ENCODE results near the gene KLHL6.
A peak's percentile ranks its signal among the peaks of the same experiment; 100 is the strongest.
"Not testable (repeated sequence)": the region's sequence is repeated elsewhere in the genome, so short reads cannot be mapped to it uniquely, and the experiment has no call there.

The KLHL6 gene

DNA sequence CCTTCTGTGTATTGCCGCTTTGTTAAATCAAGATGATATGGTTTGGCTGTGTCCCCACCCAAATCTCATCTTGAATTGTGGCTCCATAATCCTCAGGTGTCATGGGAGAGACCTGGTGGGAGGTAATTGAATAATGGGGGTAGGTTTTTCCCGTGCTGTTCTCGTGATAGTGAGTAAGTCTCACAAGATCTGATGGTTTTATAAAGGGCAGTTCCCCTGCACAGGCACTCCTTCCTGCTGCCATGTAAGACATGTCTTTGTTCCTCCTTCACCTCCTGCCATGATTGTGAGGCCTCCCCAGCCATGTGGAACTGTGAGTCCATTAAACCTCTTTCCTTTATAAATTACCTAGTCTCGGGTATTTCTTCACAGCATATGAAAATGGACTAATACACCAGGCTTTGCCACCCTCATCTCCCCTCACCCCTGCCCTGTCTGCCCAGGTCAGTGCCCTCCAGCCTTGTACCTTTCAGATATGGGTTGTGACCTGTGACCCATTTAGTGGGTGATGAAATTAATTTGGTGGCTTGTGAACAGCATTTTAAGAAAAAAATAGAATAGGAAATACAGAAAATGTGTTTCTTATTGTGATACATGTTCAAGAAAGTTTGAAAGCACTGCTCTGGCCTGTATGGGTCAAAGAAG, 71.0 kb downstream of the KLHL6 start:
- DNase-seq: no peak

DNA sequence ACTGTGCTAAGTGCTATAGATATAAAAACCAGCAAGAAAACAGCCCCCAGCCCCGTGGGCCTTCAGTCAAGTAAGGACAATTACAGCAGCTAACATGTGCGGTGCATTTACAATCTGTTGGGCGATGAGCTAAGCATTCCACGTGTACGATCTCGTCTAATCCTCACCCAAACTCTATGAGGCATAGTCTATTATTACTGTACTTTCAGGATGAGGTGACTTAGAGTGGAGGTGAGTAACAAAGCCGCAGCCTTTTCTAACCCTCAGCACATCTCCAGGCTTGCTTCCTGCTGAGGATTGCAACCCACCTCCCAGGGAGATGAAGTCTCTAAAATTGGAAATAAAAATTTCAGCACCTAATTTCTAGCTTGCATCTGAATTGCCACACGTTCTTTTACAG, 73.9 kb downstream of the KLHL6 start:
- peak; percentile 29 for DNase-seq

DNA sequence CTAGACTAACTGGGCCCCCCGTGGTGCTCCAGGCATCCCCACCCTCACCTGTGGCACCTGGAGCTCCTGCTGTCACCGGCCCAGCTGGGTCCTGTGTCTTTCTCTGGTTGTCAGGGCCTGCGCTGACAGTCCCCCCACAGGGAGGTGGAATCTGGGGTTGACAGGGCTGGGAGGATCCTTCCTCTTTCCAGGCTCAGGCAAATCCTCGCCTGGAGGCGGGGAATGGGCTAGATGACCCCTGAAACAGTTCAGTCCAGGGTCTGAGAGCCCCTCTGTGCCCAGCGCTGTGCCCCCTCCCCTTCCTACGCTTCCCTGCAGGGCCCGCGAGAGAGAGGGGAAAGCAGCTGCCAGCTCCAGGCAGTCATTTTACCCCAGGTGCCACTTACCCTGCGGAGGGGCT, 77.0 kb downstream of the KLHL6 start:
- DNase-seq: no peak

DNA sequence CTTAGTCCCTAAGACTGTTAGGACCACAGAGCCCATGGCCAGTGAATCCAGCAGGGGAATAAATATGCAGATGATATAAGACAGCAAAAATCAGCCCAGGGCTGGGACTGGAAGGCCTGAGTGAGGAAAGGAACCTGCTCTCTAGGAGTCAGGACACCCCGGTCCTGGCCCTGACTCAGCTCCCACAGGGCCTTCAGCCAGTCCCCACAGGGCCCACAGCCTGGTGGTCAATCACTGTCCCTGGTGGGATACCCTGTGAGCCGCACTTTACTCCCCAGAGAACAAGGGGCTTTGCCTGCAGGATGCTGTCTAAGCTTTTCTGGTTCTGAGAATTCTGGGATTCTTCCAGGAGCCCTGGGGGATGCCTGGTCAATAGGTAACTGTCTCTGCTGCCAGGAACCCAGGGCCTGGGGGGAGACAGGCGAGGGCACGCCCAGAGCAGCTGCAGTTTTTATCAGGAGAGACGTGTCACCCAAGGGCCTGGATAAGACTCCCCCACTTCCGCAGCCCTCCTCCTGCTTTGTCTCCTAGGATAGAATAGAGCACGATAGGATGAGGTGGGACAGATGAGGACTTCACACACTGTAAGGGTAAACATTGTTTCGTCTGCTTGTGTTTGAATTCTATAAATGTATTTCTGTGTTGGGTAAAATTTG, 77.6 kb downstream of the KLHL6 start:
- DNase-seq: no peak

DNA sequence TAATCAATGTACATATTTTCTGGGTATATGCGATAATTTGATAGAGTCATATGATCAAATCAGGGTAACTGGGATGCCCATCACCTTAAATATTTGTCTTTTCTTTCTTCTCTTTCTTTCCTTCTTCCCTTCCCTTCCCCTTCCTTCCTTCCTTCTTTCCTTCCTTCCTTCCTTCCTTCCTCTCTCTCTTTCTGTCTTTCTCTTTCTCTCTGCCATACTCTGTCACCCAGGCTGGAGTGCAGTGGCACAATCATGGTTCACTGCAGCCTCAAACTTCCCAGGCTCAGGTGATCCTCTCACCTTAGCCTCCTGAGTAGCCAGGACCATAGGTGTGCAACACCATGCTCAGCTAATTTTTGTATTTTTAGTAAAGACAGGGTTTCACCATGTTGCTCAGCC, 79.7 kb downstream of the KLHL6 start:
- DNase-seq: not testable (repeated sequence)

DNA sequence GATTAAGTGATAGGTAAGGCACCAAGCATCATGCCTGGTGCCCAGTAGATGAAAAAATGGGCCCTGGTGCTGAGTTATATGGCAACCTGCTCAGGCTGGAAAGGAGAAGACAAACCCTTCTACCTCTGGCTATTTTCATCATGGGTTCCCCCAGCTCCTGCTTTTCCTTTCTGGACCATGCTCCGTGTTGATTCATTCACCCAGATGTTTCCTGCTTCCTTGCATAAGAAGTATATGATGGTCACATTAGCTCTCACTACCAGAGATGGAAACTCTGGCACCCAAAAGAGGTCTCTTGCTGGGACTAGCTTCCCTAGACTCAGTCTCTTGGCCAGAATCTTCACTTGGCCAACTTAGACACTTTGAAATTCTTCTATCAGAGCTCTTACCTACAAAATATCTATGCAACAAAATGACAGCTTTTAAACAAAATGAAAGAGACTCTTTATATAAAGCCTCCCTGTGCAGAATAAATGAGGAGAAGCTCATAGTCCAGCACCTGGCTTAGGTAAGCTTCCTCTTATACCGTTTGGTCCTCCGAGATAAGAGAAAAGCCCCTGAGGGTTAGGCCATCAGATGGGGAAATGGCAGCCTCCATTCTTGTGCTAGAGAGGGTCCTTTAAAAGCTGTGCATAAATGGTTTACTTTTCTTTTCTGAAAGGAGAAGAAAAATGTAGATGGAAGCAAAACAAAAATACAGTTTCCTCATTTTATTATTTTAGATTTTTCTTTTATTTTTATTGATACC, 80.3 kb downstream of the KLHL6 start:
- DNase-seq: no peak

DNA sequence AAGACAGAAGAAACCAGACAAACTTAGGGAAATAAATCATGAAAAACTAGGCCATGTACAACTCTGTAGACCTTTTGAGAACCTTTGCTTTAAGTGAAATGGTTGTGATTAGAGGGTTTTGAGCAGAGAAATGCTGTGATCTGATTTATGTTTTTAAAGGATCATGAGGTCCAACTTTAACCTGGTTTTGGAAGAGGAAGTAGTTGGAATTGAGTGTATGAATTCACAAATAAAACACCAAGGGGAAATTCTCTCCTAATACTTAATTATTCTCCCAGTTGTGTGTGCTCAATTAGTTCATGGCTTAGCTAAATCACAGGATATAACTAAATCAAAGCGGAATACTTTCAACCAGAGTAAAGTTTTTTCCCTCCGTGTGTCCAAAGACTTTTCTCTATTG, 81.5 kb downstream of the KLHL6 start:
- no peak for DNase-seq

DNA sequence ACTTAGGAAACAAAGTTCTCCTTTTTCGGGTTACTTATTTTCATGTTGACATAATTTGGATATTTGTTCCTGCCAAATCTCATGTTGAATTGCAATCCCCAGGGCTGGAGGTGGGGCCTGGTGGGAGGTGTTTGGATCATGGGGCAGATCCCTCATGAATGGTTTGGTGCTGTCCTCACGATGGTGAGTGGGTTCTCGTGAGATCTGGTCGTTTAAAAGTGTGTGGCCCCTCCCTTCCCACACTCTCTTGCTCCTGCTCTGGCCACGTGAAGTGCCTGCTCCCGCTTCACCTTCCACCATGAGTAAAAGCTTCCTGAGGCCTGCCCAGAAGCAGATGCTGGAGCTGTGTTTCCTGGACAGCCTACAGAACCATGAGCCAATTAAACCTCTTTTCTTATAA, 83.4 kb downstream of the KLHL6 start:
- no peak for DNase-seq

DNA sequence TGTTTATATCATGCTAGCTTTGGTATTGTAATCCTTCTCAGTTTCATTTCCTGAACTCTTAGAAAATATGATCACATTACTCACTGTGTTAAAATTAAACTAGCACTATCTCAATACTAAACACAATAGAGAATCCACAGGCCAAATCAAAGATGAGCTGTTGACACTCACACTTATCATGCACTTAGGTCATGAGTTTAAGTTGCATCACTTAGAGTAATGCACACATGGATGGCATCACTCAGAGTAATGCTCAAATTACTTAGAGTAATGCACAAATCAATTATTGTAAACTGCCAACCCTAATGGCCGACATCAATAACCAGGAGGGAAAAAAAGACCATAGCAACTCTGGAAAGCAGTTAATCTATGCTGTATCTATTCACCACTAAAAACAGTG, 87.1 kb downstream of the KLHL6 start:
- DNase-seq: no peak

DNA sequence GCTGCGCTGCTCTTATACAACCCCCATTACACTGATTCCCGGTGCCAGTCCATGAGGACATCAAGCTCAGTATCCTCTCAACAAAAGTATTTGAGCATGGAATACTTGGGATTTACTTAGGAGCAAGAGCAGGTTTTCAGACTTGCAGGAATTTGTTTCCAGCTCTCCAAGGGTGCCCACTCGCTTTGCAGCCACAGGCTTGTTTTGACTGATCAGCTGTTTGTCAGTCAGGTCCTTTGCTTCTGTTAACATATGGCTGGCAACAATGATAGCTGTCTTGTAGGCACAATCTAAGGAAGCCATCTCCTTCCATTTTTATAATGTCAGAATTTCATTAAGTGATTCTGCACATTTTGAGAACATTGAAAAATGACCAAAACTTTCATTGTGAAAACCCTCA, 88.9 kb downstream of the KLHL6 start:
- no peak for DNase-seq

DNA sequence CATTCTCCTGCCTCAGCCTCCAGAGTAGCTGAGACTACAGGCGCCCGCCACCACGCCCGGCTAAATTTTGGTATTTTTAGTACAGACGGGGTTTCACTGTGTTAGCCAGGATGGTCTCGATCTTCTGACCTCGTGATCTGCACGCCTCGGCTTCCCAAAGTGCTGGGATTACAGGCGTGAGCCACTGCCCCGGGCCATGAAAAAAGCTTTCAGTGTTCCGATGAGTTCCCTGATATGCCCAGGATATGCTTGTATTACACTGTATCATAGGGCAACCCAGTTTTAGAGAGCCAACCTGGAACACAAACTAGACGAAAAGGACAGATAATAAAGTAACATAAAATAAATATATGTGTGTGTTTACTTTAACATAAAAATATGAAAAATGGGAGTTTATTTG, 89.8 kb downstream of the KLHL6 start:
- not testable (repeated sequence) for DNase-seq

DNA sequence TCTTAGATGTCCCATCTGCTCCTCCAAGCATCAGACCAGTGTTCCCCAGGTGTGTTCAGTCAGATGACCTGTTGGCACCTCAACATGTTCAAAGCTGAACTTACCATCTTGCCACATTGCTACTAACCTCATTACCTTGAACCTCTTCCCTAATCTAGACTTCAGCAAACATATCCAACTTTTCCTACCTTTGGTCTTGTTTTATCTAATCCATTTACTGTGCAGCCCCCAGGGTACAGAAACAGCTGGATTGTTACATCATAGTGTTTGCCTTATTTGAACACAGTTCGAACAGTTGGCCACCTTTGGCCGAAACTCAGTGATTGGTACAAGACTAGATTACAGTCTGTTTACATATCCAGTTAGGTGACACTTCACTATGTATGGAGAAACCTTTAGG, 91.0 kb downstream of the KLHL6 start:
- no peak for DNase-seq

DNA sequence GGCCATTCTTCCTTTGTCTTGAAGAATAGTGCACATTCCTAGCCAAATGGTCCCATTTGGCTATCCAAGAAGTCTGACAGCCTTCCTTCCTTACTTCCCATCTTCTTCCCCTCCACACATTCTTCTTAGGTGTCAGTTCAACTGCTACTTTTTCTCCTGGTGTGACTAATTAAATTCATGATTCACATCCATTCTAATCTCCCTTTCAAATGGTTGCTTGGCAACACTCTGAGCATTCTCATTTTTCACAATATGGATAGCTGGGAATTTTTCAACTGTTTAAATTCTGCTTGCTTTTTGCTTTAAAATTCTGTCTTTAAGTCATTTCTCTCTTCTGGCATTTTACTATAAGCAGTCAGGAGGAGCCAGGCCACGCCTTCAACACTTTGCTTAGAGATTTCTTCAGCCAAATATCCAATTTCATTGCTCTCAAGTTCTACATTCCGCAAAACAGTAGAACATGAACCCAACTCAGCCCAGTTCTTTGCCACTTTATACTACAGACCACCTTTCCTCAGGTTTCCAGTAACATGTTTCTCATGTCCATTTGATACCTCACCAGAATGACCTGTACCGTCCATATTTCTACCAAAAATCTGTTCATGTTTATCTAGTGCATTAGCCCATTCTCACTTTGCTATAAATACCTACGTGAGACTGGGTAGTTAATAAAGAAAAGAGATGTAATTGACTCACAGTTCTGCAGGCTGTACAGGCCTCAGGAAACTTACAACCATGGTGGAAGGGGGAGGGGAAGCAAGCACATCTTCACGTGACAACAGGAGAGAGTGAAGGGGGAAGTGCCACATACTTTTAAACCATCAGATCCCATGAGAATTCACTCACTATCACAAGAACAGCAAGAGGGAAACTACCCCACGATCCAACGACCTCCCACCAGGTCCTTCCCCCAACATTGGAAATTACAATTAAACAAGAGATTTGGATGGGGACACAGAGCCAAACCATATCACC, 95.1 kb downstream of the KLHL6 start:
- DNase-seq: no peak

DNA sequence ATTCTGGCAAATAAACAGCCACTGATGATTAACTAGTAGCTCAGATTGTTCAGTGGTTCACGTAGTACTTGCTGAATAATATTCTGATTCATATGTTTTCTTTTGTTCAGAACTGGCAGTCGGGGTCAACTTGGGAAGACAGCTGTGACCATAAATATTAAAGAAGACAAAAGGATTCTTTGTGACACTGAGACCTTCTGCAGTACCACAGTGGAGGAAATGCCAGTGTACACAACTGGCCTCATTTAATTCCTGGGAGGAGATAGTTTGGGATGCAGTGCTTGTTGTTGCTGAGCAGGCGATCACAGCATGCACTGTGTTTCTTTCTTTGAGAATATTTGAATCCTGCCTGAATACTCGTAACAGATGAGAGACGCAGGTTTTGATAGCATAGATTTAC, 100.4 kb downstream of the KLHL6 start:
- DNase-seq: no peak

DNA sequence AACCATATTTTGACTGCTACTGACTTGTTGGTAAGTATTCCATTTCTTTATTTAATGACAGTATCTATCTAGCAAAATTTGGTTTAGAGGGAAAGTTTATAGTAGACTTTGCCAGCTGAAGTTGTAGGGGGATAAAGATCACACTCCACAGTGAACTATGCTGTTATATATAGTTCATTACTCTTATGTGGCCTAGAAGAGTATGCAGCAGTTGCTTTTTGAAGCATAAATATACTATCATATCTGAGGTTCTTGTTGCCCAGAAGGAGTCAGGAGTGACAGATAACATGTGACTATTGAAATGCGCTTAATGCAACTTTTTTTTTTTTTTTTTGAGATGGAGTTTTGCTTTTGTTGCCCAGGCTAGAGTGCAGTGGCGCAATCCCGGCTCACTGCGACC, 101.4 kb downstream of the KLHL6 start:
- DNase-seq: no peak

DNA sequence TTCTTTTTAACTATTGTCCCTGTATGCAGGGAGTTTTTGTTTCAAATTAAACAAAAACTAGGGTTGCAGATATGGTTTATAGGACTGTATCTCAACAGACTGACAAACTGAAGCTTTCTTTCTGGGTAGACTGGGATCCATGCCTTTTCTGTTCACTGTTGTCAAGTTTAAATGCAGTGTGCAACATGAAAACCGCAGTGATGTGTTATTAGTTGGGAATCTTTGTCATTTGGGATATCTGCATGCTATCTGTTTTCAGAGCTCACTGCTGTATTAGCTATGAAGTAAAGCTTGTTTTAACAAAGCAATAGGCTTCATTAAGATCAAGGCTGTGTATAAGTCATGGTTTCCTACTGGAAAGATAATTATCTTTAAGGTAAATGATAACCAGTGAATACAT, 105.7 kb downstream of the KLHL6 start:
- no peak for DNase-seq

DNA sequence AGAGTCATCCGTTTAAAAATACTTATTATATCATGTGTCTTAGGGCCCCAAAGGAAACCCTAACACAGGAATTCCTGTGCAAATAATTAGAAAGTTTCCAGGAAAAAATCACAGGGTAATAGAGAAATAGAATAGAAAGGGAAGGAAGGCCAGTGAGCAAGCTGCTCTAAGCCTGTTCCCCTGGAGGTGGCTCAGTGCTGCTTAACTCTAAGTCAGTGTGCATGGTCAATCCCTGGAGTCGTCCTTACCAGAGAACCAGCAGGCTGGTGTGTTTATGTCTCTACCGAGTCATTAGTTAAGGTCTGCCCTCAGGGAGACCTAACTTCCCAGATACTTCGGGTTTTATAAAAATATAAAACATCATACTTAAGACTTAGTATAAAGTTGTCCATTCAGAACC, 106.1 kb downstream of the KLHL6 start:
- DNase-seq: no peak

DNA sequence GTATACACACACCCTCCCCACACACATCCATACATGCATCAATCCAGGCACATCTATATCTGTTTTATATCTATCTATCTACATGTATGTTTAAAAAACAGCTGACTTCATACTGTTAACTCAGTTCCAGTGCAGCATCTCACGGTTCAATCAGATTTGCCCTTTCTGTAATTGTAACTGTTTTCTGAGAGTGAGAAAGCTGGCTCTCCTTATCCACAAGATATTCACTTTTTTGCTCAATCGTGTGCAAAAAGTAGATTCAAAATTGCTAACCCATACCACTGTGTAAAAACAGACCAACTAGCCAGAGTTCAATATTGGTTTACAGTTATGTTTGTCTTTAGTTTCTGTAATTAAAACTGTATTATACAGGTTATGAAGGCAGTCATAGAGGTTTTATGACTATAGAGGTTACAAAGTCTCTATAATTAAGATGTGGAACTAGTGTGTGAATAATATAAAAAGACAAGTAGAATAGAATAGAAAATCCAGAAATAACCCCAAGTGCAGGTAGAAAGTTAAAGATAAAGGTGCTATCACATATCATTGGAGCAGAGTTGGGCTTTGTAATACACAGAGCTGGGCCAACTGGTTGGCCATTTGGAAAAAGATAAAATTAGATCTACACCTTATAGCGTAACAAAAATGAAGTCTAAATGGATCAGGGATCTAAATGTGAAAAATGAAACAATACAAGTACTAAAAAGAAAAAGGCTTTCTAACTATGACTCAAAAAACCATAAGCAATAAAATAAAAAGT, 107.0 kb downstream of the KLHL6 start:
- DNase-seq: no peak

DNA sequence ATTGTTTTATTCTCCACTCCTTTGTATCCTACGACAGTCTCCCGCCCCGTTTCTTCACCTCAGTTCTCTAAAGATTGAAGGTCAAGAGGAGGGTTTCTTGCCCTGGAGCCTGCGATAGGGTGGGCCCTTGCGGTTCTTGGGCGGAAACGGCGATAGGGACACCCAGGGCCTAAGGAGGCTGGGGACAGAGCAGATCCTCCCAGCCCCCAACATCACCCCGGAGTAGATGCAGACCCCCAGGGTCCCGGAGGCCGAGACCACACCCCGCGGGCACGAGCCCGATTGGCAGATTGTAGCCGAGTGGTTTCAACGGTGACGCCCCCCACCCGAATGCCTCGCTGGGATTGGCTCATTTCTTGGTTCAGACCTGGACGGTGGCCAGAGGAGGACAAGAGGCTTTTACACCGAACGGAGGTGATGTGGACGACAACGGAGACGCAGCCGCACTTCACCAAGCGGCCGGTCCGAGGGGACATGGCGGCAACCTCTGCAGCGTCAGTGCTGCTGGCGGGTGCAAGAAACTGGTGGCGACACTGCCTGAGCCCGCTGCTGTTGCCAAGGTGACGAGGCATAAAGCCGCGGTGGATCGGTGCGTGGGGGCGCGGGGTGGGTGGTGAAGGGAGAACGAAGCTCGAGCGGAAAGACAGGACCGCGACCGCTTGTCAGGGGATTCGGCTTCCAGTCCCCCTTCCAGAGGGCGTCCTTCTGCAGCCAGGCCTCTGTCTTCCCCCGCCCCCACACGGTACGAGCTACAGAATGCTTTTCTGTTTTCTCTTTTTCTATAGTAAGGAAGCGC, 108.1 kb downstream of the KLHL6 start:
- DNase-seq: peak; percentile 88

DNA sequence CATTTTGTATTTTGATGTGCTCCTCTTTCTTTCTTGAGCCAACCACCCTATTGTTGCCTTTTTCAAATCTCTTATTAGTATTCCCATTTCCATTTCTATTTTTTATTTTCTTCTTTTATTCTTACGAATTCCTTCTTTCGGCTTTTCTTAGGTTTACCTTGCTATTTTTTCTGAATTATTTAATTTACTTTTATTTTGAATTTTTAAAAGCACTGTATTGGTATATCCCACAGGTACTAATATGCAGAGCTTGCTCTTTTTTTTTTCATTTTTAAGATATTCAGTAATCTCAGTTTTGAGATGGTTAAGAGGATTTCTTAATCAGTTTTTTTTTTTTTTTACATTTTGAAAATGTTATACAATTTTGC, 108.7 kb downstream of the KLHL6 start:
- no peak for DNase-seq

DNA sequence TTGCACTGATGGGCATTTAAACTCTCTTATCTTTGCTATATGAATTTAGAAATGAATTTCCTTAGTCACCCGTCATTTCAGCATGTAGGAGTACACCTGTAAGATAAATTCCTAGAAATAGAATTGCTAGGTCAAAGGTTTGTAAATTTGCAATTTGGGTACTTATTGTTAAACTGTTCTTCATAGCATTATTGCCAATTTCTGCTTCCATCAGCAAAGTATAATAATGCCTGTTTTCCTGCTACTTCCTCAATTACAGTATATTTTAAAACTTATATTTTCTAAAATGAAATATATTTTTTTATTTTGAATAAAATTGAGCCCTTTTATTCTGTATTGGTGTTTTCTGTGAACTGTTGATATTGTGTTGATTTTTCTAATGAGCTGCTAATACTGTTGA, 110.8 kb downstream of the KLHL6 start:
- no peak for DNase-seq

All from activated CD4-positive, alpha-beta T cell treated with anti-CD3 and anti-CD28 coated beads for 48 hours (primary cell).